ENCODE data around the gene DCTN5.

DNA sequence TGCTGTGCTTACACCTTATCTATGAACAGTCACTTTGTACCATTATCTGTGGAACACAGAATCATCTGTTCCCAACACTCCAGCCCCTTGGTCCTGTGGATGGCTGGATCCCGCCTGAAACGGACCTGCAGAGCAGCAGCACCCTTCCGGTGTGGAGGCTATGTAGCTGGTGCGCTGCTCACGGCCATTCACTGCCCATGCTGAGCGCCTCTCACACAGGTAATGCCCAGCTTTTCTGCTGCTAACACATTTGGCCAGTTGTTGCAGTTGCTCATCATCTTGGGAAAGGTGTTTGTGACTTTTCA, 26.0 kb downstream of the DCTN5 start:
- TF ChIP-seq EZH2 (IDR thresholded peaks at IDR 0.05; ENCODE audit: insufficient read depth, poor library complexity, severe bottlenecking) (no peak), EZH2phosphoT487 (IDR thresholded peaks at IDR 0.05; ENCODE audit: insufficient read depth, low read depth) (no peak)
